ENCODE results near the gene ANAPC2.

The ANAPC2 gene, protein sequence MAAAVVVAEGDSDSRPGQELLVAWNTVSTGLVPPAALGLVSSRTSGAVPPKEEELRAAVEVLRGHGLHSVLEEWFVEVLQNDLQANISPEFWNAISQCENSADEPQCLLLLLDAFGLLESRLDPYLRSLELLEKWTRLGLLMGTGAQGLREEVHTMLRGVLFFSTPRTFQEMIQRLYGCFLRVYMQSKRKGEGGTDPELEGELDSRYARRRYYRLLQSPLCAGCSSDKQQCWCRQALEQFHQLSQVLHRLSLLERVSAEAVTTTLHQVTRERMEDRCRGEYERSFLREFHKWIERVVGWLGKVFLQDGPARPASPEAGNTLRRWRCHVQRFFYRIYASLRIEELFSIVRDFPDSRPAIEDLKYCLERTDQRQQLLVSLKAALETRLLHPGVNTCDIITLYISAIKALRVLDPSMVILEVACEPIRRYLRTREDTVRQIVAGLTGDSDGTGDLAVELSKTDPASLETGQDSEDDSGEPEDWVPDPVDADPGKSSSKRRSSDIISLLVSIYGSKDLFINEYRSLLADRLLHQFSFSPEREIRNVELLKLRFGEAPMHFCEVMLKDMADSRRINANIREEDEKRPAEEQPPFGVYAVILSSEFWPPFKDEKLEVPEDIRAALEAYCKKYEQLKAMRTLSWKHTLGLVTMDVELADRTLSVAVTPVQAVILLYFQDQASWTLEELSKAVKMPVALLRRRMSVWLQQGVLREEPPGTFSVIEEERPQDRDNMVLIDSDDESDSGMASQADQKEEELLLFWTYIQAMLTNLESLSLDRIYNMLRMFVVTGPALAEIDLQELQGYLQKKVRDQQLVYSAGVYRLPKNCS

DNA sequence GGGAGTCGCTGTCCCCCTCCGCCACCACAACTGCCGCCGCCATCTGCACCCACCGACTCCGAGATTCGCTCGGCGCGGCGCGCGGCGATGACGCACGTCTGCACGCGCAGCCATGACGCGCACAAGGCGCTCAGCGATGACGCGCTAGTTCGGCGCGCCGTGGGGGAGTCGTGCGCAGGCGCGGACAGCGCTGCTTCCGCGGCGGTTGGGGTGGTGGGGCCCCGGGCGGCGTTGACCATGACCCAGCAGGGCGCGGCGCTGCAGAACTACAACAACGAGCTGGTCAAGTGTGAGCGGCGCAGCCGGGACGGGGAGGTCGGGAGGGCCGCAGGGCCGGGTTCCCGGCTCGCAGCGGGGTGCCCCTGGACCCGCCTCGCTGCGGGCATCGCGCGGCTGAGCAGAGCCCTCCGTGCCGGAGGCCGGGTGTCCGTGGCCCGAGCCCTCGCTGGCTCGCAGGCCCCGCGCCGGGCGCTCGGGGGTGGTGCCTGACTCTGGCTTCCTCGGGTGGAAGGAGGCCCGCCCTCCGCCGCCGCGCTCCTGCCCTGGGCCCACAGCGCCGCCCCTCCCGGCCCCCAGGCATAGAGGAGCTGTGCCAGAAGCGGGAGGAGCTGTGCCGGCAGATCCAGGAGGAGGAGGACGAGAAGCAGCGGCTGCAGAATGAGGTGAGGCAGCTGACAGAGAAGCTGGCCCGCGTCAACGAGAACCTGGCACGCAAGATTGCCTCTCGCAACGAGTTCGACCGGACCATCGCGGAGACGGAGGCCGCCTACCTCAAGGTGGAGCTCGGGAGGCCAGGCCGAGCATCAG lies at the start of gene ANAPC2, which contains the start of gene SSNA1:
TSS of gene ANAPC2 (minus strand) at position 71 of the 807 bp plus-strand sequence. CDS start at position 43, 28 bp downstream.
TSS of gene SSNA1 (plus strand) at position 187 of the 807 bp plus-strand sequence. CDS start at position 238, 51 bp downstream.
- DNase-seq, result peak; percentile 84 to 89

DNA sequence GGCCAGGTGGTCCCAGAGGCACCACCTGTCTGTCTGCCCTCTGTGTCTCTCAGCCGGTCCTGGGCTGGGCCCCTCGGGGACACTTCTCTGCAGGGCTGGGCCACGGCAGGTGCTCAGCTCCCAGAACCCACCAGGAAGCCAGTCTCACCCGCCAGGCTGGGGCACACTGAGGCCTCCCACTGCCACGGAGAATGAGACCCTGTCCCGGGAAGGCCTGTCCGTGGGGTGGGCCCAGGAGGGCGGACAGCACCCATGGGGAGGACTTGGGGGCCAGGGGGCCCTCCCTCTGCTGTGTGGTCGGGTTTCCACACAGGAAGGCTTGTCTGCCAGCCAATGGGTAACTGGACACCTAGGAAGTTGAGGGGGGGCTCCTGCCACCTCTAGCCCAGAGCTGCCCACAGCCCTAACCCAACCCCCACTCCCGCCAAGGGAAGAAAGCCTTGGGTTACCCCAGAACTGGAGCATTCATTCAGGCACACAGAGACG lies 48.6 kb upstream of the ANAPC2 start:
- no peak for DNase-seq

DNA sequence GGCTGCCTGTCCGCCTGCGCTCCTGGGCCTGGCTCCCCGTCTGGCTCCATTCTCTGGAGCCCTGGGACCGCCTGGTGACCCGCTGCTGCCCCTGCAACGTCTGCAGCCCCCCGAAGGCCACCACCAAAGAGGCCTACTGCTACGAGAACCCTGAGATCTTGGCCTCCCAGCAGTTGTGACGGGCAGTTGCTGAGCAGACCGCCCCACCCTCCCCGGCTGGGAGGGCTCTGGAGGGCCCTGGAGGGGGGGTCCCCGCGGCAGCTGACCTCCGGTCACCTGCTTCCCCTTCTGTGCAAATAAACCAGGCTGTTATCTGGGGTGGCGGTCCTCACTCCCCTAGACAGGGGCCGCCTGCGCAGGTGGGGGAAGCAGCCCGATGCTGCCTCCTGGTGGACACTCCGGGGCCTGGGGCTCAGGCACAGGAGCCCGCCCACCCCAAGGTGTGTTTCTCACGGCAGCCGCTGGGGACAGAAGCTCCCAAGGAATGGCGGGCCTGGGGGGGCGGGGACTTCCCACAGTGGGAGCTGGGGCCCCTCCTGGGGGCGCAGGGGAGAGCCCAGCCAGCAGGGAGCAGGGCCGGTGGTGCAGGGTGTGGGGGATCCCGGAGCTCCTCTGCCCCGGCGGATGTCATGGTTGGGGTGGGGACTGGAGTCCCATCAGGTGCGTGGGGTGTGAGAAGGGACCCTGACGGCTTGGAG lies 48.0 kb upstream of the ANAPC2 start:
- DNase-seq, result peak; percentile 46 to 71

DNA sequence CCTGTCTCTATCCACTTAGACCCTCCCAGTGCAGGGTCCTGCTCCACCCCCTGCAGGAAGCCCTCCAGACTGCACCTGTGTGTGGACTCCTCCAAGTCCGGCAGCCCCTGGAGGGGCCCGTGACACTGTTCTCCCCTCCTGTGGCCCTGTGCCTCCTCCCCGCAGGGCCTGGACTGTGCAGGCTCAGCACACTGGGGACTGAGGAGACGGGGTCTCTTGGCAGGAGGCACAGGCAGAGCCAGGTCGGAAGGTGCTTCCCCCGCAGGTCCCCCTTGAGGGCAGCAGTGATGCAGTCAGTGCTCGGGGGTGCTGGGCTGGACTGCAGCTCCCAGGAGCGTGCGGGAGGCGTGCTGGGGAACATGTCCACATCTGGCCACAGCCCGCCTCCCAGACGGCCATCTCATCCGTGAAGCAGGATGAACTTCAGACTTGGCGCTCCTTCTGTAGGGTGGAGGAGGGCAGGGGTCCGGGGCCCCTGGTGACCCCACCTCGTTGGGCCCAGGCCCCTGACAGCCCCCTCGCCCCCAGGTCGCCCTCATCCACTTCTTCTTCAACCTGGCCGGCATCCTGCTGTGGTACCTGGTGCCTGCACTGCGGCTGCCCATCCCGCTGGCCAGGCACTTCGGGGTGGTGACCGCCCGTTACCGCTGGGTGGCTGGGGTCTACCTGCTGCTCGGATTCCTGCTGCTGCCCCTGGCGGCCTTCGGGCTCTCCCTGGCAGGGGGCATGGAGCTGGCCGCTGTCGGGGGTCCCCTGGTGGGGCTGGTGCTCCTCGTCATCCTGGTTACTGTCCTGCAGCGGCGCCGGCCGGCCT lies 47.3 kb upstream of the ANAPC2 start:
- no peak for DNase-seq

DNA sequence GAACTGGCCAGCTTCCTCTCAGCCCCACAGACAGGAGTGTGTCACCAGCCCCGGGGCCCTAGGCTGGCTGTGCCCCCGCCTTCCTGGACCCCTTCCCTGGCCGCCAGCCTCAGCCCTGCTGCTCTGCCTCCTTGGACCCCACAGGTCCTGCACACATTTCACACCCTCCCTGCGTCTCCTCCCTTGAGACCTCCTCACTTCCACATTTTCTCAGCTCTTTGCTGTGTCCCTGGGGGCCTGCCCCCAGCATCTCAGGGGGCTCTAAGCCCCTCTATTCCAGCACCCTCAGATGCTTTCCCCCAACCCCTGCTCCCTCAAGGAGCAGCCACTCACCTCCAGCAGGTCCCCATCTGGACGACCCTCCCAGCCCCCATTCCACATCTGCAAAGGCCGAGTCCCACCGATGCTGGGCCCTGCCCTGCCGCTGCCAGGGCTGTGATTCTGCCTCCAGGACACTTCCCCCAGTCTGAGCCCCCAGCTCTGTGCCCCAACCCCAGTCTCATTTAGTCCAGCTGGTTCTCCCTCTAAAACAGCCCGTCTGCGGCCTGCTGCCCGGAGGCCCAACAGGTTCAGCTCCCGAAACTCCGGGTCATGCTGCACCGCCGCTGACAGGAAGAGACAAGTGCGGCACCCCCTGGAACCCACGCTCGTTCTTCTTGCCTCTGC lies 46.5 kb upstream of the ANAPC2 start:
- no peak for DNase-seq

DNA sequence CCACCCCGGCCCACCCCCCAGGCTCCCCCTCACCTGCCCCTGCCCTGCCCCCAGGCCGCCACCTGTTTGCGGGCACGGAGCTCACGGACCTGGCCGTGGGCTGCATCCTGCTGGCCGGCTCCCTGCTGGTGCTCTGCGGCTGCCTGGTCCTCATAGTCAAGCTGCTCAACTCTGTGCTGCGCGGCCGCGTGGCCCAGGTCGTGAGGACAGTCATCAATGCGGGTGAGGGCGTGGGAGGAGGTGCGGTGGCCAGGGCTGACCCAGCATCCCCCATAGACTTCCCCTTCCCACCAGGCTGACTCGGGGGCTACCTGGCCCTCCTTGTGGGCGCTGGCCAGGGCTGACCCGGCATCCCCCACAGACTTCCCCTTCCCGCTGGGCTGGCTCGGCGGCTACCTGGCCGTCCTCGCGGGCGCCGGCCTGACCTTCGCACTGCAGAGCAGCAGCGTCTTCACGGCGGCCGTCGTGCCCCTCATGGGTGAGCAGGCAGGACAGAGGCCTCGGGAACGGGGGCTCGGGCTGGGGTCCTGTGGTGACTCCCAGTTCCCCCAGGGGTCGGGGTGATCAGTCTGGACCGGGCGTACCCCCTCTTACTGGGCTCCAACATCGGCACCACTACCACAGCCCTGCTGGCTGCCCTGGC lies 45.8 kb upstream of the ANAPC2 start:
- DNase-seq, result no peak

DNA sequence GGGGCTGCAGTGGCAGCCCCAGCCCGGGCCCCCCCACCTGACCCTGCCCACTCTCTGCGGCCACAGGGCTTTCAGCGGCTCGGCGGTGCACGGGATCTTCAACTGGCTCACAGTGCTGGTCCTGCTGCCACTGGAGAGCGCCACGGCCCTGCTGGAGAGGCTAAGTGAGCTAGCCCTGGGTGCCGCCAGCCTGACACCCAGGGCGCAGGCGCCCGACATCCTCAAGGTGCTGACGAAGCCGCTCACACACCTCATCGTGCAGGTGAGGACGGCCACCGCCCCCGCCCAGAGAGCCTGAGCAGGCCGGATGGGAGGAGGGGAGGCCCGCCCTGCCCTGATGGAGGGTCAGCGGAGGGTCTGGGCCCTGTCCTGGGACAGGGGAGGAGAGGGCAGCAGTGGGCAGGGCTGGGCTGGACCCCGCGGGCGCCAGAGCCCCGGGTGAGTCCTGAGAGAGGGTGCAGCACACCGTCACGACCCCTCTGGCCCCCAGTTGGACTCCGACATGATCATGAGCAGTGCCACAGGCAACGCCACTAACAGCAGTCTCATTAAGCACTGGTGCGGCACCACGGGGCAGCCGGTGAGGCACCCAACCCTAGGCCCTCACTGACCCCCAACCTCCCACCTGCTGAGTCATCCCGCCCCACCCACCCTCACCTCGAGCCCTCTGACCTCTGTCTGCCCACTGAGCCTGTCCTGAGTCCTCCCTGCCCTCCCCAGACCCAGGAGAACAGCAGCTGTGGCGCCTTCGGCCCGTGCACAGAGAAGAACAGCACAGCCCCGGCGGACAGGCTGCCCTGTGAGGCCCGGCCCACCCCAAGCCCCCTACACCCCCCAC lies 45.0 kb upstream of the ANAPC2 start:
- no peak for DNase-seq

DNA sequence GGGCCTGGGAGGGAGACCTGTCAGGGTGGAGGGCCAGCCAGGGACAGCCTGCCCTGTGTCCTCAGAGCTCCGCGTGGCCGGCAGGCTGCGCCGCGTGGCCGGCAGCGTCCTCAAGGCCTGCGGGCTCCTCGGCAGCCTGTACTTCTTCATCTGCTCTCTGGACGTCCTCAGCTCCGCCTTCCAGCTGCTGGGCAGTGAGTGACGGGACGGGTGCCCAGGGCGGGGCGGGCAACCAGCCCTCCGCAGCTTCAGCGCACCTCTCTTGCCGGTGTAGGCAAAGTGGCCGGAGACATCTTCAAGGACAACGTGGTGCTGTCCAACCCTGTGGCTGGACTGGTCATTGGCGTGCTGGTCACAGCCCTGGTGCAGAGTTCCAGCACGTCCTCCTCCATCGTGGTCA lies 44.1 kb upstream of the ANAPC2 start:
- DNase-seq, result no peak

DNA sequence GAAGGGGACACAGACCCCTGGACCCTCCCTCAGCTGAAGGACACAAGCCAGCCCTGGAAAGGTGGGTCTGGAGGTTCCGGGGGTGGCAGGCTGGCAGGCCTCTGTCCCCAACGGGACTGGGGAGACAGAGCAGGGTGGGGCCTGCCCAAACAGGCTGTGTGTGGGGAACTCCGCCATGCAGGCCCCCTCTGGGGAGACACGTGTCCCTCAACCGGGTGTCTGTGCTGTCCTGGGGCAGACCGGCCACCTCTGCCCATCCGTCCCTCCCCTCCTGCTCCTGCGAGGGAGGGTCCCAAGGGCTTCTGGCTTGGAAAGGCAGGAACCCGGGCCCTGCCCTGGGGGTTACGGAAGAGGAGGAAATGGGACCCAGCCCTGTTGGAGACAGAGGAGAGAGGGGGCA lies 43.7 kb upstream of the ANAPC2 start:
- DNase-seq, result no peak

DNA sequence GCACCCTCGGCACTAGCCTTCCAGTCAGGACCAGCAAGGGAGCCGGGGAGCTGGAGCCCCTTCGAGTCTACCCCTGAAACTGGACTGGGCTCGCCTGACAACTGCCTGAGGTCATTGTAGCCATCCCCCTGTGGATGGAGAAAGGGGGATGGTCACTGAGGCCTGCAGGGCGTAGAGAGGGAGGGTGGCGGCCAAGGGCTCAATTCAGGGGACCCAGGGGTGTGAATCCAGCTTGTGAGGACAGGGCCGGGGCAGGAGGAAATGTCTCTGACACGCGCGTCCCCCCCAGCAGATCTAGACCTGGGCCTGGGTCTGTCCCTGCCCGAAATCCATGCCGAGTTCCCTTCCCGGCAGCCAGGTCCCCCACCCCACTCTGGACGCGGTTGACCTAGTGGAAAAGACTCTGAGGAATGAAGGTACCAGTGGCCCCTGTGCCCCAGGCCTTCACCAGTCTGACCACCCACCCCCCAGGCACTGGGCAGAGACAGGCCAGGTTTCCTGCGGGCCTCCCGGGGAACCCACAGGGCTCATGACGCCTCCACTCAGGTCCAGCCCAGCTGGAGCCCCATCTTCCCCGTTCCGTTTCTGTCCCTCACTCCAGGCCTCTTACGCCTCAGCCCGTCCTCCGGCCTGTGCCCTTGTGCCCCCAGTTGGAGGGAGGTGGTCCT lies 43.1 kb upstream of the ANAPC2 start:
- no peak for DNase-seq

DNA sequence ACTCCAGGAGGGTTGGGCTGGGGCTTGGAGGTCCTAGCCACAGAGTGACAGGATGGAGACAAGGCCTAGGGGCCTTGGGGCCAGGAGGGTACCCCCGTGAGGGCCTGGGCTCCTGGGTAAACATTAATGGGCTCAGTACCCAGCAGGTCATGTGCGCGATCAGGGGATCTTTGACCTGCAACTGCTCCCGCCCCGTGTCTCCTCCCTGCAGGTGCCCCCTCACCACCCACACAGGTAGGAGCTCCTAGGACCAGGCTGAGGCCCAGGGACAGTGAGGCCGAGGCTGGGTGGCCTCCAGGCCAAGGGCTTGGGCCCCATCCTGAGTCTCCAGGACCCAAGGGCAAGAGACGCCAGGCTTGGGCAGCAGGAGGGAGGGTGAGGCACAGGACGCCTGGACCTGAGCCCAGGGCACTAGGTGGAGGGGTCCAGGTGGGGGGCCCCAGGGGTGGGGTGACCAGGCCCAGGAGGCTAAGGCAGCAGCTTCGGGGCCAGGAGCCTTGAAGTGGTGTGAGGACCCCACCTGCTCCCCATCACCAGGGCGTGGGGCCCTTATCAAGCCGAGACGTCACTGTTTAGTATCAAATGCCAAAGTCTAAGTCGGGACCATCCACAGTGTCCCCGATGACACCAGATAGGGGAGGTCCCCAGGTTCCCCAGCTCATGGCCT lies 42.5 kb upstream of the ANAPC2 start, which contains the start of gene SLC34A3:
TSS of gene SLC34A3 (plus strand) at position 197 of the 667 bp plus-strand sequence. CDS start 802 bp downstream, outside the sequence.
- no peak for DNase-seq

DNA sequence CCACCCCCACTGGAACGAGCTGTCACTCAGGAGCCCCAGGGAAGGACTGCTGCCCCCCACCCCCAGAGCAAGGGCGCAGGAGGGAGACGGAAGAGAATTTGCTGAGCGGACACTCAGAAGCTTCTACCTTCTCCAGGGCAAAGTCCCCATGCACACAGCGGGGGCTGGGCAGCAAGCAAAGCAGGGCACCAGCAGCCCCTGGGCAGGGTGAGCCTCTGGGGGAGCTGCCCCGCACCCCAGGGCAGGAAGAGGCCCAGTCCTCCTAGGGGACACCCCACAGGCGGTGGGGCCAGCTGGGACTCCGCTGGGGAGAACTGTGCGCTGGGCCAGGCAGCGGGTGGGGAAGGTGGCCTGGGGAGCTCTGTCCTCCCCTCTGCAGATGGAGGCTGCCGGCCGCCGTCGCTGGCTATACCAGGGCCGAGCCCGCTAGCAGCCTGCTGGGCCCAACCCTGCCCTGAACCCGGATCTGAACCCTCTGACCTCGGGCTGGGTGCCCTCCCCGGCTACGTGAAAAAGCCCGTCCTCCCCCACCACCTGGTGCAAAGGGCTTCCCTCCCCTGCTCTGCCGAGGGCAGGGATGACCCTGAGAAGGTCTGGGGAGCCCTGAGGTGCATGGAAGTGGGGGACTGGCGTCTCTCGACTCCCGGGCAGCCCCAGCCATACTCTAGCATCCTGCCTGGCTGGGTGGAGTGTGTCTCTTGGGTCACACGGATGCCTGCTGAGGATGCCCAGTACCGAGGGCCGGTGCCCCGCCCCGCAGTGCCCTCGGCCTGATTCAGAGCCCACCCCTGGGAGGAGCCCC lies 41.7 kb upstream of the ANAPC2 start:
- no peak for DNase-seq

DNA sequence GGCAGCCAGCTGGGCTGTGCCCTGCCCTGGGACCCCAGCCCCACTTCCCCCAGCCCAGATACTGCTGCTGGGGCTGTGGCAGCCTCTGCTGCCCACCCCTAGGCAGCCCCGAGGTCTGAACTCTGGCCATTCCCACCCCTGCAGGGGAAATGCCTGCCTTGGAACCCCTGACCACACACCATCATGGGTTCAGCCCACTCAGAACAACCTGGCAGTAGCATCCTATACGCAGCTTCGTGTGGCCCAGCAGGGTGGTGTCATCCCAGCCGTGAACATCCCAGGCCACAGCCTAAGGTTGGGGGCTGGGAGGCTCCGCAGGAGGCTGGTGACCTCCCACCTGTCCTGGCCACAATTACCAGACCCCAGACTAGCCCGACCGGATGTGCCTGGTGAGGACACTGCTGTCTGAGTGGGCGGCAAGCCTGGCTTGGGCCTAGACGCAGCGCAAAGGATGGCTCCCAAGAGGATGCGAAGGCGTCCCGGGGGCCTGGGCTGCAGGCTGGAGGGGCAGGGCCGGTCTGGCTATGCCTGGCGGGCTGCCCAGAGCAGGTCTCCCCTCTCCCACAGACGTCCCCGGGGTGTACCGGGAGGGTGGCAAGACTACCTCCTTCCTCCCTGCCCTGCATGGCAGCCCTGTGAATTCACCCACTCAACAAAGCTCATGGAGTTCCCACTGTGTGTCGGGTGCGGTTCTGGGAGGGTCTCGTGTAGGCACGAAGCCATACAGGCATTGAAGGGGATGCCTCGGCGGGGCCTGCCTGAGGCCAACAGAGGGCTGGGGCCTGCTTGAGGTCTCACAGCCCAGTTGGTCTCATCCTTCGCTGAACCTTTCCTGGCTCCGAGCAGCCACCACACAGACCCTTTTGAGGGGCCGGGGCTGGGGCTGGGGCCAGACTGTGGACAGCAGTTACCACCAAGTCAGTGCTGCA lies 40.9 kb upstream of the ANAPC2 start:
- DNase-seq, result no peak

DNA sequence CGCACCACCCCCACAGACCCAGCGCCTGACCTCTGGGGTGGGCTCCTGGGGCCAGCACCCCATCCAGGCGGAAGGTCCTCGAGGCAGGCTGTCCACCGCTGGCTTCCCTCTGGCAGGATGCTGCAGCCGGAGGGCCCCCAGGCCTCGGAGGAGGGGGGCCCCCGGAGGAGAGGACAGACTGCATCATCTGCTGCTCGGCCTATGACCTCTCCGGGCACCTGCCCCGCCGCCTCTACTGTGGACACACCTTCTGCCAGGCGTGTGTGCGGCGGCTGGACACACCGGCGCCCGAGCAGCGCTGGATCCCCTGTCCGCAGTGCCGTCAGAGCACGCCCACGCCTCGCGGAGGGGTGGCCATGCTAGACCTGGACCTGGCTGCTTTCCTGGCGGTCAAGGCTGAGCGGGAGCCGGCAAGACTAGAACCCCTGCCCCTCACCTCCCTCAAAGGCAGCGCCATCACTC lies 40.2 kb upstream of the ANAPC2 start:
- no peak for DNase-seq

DNA sequence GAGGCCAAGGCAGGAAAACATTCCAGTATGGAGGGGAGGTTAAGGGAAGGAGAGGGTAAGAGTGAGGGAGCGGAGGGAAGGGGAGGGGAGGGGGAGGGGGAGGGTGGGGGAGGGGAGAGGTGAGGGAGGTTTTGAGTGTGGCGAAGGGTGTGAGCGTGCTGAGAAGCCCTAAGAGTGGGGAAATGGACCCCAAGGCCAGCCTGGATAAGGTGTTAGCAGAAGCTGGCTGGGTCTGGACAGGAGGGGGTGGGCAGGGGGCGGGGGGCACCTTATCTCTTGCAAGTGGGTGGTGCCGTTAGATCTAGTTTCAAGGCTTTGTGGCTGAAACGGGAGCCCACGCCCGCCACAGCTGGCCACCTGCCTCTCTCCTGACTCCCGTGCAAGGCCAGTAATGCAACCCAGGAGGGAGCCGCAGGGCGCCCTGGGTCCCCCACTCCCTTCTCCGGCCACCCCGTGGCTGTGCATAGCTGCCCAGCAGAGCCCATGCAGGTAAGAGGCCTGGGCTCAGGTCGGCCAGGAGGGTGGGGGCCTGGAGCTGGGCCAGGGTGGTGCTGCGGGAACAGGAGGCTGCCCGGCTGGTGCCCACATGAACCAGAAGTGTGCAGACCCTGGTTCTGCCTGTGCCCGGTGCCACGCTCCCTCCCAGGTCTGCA lies 39.6 kb upstream of the ANAPC2 start:
- DNase-seq, result no peak
